HG02571 (cell line): Measurements from ENCODE around the gene CRYBA2.

ENCODE experiments used
- ATAC-seq: cut with Tn5 transposase; IDR thresholded peaks from one replicate; pipeline ENCODE4 v1.9.1; 2021; ENCODE audit warnings: mild to moderate bottlenecking, moderate library complexity; ENCODE audit not compliant: unreplicated experiment

Gene CRYBA2

GRCh38 chr2:218958276-218958675, 34.9 kb downstream of the CRYBA2 start:
- no peak for ATAC-seq

GRCh38 chr2:218957671-218958070, 35.6 kb downstream of the CRYBA2 start:
- ATAC-seq, result no peak

DNA sequence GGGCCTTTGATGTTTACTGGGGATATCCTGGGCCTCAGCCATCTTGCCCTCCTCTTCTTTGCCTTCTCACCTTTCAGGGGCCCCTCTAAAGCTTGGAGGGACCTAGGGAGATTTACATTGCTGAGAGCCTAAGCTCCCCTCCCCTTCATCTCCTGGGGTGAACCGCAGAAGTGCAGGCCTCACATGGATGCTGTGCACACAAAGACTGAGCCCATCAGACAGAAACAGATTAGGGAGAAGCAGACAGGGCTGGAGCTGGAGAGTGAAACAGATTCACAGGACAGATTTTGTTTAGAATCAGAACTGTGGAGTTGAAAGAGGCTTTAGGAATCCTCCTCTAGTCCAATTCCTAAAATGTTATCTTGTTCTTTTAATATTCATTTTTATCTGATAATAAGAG, 37.2 kb downstream of the CRYBA2 start:
- ATAC-seq, result no peak

DNA sequence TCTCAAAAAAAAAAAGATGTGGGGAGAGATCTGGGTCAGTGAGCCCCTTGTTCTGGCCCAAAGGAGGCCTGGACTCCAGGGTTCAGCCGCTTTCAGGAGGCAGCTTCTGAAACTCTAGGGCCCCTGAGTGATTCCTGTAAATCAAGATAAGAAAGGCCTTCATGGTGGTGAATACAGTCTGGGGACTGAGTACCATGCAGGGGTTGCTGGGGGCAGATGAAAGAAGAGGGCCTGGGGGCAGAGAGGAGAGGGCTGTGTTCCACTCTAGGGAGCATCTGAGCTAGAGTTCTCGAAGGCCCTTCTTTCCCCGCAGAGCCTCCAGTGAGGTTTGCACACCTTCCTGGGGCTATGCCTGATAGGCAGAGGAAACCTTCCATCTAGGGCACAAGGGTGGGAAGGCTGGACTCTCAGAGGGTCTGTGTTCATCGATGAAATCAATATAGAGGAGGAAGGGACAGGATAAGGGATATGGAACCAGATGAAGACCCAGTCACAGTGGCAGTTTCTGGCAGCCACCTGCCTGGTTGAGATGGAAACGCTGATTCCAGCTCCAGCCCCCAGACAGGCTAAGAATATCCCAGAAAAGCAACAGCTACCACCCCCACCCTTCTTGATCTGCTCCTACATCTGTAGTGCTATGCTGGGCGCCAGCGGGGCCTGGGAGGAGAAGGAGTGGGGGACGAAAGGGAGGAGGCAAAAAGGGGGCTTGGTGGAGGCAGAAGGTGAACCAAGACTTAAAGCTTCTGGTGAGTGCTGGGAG, 38.5 kb downstream of the CRYBA2 start:
- no peak for ATAC-seq

DNA sequence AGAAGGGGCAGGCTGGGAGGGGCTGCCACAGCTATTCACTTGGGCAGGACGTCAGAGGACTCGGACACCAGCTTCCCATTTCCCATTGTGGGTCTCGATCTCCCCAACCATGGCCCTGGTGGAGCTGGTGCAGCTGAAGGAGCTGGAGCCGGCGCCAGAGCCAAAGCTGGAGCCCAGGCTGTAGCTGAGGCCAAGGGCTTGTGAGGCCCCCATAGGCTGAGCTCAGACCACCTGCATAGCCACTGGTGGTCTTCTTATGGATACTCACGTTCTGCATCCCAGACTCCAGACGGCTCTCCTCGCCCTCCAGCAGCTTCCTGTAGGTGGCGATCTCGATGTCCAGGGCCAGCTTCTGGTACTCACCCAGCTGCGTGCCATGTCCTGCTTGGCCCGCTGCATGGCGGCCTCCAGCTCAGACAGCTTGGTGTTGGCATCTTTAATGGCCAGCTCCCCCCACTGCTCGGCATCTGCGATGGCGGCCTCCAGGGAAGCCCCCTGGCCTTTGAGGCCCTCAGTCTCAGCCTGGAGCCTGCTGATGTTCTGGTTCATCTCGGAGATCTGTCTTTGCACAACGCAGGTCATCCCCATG, 39.8 kb downstream of the CRYBA2 start:
- no peak for ATAC-seq

DNA sequence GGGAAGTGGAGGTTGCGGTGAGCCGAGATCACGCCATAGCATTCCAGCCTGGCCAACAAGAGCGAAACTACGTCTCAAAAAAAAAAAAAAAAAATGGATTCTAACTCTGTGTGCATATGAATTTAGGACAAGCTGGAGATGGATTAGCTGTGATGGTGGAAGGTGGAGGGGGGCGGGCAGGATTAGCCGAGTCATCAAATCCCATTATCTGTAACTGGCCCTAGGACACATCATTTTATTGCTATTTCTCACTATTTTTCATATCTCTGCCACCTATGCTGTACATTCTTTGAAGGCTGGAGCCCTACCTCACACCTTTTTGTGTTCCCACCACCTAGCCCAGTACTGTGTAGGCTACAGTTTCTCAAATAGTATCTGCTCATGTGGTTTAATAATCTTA, 41.1 kb downstream of the CRYBA2 start:
- no peak for ATAC-seq

DNA sequence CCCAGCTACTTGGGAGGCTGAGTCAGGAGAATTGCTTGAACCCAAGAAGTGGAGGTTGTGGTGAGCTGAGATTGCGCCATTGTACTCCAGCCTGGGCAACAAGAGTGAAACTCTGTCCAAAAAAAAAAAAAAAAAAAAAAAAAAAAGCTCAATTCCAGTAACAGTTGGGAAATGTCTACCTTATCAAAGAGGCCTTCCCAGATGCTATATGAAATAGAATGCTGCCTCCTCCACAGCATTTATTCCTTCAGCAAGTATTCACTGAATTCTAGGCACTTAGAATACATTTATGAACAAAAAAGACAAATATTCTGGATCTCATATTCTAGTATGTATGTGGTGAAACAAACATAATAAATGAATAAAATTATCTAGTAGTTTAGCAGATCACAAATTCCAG, 46.6 kb downstream of the CRYBA2 start:
- no peak for ATAC-seq

DNA sequence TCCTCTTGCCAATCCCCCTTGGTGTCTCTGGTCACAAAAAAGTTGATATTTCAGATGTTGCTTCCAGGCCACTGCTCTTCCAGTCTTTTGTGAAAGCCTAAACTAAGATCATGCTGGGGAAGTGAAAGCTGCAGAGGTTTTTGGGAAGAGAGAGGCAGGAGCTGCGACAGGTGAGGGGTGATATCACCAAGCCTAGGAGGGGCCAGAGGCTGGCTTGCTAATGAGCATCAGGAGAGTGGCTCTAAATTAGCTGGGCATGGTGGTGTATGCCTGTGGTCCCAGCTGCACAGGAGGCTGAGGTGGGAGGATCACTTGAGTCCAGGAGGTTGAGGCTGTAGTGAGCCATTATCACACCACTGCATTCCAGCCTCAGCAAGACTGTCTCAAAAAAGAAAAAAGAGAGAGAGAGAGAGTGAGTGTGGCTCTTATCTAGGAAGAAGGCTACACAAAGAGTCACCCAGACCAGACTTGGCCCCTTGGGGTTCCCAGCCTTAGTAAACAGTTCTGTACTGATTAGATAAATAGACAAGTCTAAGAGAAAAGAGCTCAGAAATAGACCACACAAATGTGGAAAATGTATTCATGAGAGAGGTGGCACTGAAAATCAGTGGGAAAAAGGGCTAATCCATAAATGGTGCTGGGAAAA, 48.3 kb downstream of the CRYBA2 start:
- no peak for ATAC-seq
